SK-N-SH (cell line): ENCODE data around the gene SPTB. TPM values are rescaled to one million over a fixed set of nuclear protein-coding genes. Genes with fewer than 3 reads are reported as not detected.

Source experiments
- CTCF ChIA-PET: fragments of 300-600, 350-600 bp; formaldehyde crosslinking; extraction: SDS; loops from one replicate; lab custom pipeline; 2021; lab: Yijun Ruan, JAX
- POLR2A ChIA-PET: fragments of 350-600 bp; sonication (Branson Sonifier 250); formaldehyde crosslinking; extraction: SDS; loops from one replicate; lab custom pipeline; 2020; ENCODE audit warnings: antibody characterized with exemption, inconsistent platforms; lab: Yijun Ruan, JAX
- DNase-seq: peaks from one replicate; pipeline ENCODE4 v3.0.0; 2012
- H2AFZ ChIP-seq: fragments of 200-600 bp; sonication (generic); 2 replicates; pipeline ENCODE4 v1.8.1; 2016; ENCODE audit warnings: antibody characterized with exemption, mild to moderate bottlenecking, low read depth
- H3F3A ChIP-seq: fragments of 200-600 bp; sonication (generic); replicated peaks from 2 replicates; pipeline ENCODE3; 2016; ENCODE audit warnings: antibody characterized with exemption, mild to moderate bottlenecking; ENCODE audit not compliant: insufficient read depth
- H3K27ac ChIP-seq, 2 experiments: fragments of 200-500 bp in 1 of 2; fragments of 200-600 bp in 1 of 2; sonication (Bioruptor generic) in 1 of 2; sonication (generic), shearing (Covaris generic) in 1 of 2; 2 replicates each; pipeline versions ENCODE4 v1.5.1 to v1.6.1; 2014 to 2016; ENCODE audit warnings: low read depth in 2 of 2, inconsistent platforms in 1 of 2, low read length in 1 of 2, mild to moderate bottlenecking in 1 of 2, mixed read lengths in 1 of 2
- H3K27me3 ChIP-seq: fragments of 200-600 bp; sonication (generic), shearing (Covaris generic); 2 replicates; pipeline ENCODE4 v1.6.1; 2016; ENCODE audit warnings: mixed run types; ENCODE audit not compliant: insufficient read depth
- H3K36me3 ChIP-seq, 2 experiments: fragments of 200-500 bp in 1 of 2; fragments of 200-600 bp in 1 of 2; sonication (Bioruptor generic) in 1 of 2; sonication (generic) in 1 of 2; replicated peaks in 1 of 2; 2 replicates each; pipeline versions ENCODE3 to v1.5.1; 2014 to 2016; ENCODE audit warnings: low read length in 1 of 2, mild to moderate bottlenecking in 1 of 2; ENCODE audit not compliant: insufficient read depth in 2 of 2, control insufficient read depth in 1 of 2
- H3K4me1 ChIP-seq, 2 experiments: fragments of 200-500 bp in 1 of 2; fragments of 200-600 bp in 1 of 2; sonication (Bioruptor generic) in 1 of 2; sonication (generic), shearing (Covaris generic) in 1 of 2; 2 replicates each; pipeline versions ENCODE4 v1.5.1 to v1.6.1; 2014 to 2016; ENCODE audit warnings: low read depth in 1 of 2, low read length in 1 of 2, mixed run types in 1 of 2; ENCODE audit not compliant: insufficient read depth in 2 of 2, control insufficient read depth in 1 of 2
- H3K4me2 ChIP-seq: fragments of 200-600 bp; sonication (generic), shearing (Covaris generic); 2 replicates; pipeline ENCODE4 v1.6.1; 2017; ENCODE audit warnings: mixed run types
- H3K4me3 ChIP-seq, 2 experiments: fragments of 200-500 bp in 1 of 2; fragments of 200-600 bp in 1 of 2; sonication (Bioruptor generic) in 1 of 2; sonication (generic), shearing (Covaris generic) in 1 of 2; 2 replicates each; pipeline versions ENCODE4 v1.5.1 to v1.8.1; 2014 to 2016; ENCODE audit warnings: low read depth in 2 of 2, inconsistent platforms in 1 of 2, low read length in 1 of 2, mild to moderate bottlenecking in 1 of 2, mixed read lengths in 1 of 2, moderate library complexity in 1 of 2
- H3K79me2 ChIP-seq: fragments of 200-600 bp; sonication (generic); 2 replicates; pipeline ENCODE4 v1.8.1; 2017; ENCODE audit warnings: mild to moderate bottlenecking; ENCODE audit not compliant: insufficient read depth
- H3K9ac ChIP-seq: fragments of 200-600 bp; sonication (generic); 2 replicates; pipeline ENCODE4 v1.6.1; 2017; ENCODE audit warnings: mixed run types
- H3K9me2 ChIP-seq: fragments of 200-600 bp; sonication (generic); 2 replicates; pipeline ENCODE4 v1.6.1; 2017; ENCODE audit warnings: mixed run types
- H3K9me3 ChIP-seq: fragments of 200-600 bp; sonication (generic); 2 replicates; pipeline ENCODE4 v1.6.1; 2017; ENCODE audit warnings: mixed run types, mild to moderate bottlenecking, moderate library complexity
- H4K20me1 ChIP-seq: fragments of 200-600 bp; sonication (generic); 2 replicates; pipeline ENCODE4 v1.6.1; 2017; ENCODE audit warnings: mild to moderate bottlenecking, mixed run types; ENCODE audit not compliant: insufficient read depth
- EP300 ChIP-seq, 2 experiments: IDR thresholded peaks; 2 replicates each; pipeline versions ENCODE4 v1.4.0 to v1.6.1; 2012; ENCODE audit warnings: borderline replicate concordance in 1 of 2, low read depth in 1 of 2, low read length in 1 of 2
- EZH2phosphoT487 ChIP-seq: fragments of 200-600 bp; sonication (generic); IDR thresholded peaks from 2 replicates; pipeline ENCODE4 v1.6.1; 2017; ENCODE audit warnings: low read depth, mixed run types, mild to moderate bottlenecking, antibody characterized with exemption, moderate library complexity, borderline replicate concordance
- RFX5 ChIP-seq: IDR thresholded peaks from 2 replicates; pipeline ENCODE4 v1.6.1; 2012; ENCODE audit warnings: mild to moderate bottlenecking, improper control_type of control experiment, low read length
- SIN3A ChIP-seq: IDR thresholded peaks from 2 replicates; pipeline ENCODE4 v1.6.1; 2012; ENCODE audit warnings: low read depth, mild to moderate bottlenecking, low read length, moderate library complexity, borderline replicate concordance
- WGBS: methylation state at CpG from one replicate; pipeline ENCODE4 v1.1.6; 2017; ENCODE audit warnings: low lambda C conversion rate; 5-methylcytosine and 5-hydroxymethylcytosine counted together
- polyA plus RNA-seq, 3 experiments: library from polyadenylated mRNA; depleted of rRNA; stranded (reverse); fragments of >200 nt; gene quantifications; 2 replicates each; pipeline ENCODE4 v1.2.3, GENCODE V29; 2012
- TF ChIP-seq, protein P1 (sequence below): fragments of 150-350 bp; IDR thresholded peaks from 2 replicates; pipeline ENCODE4 v1.6.1; 2016; ENCODE audit warnings: mild to moderate bottlenecking, low read depth, low read length
- TF ChIP-seq, protein P2 (sequence below): fragments of 200-600 bp; sonication (generic); IDR thresholded peaks from 2 replicates; pipeline ENCODE4 v1.6.1; 2017; ENCODE audit warnings: antibody characterized with exemption, mild to moderate bottlenecking, moderate library complexity
- TF ChIP-seq, protein P3 (sequence below): IDR thresholded peaks from 2 replicates; pipeline ENCODE4 v1.6.1; 2012; ENCODE audit warnings: mild to moderate bottlenecking, low read depth, low read length, moderate library complexity
- TF ChIP-seq, protein P4 (sequence below): IDR thresholded peaks from 2 replicates; pipeline ENCODE4 v1.4.0; 2012; ENCODE audit warnings: low read depth, borderline replicate concordance

SPTB gene
- polyA plus RNA-seq, 1 of the 3 experiments (the other 2 are of a cell fraction): 0.15 TPM

DNA sequence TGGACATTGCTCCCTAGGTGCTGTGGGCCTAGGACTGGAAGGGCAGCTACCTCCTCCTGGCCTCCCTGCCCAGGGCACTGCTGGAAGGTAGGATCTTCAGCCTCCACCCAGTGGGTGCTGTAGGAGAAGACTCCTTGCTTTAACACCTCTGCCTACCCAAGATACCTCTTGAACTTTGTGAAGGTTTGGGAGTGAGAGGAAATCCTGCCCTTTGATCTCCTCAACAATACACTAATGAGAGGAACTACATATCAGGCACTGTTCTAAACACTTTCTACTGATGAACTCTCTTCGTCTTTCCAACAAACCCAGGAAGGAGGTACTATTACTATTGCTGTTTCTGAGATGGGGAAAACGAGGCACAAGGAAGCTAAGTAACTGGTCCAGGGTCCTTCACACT lies 108.5 kb downstream of the SPTB start:
- TF ChIP-seq, protein P1, sequence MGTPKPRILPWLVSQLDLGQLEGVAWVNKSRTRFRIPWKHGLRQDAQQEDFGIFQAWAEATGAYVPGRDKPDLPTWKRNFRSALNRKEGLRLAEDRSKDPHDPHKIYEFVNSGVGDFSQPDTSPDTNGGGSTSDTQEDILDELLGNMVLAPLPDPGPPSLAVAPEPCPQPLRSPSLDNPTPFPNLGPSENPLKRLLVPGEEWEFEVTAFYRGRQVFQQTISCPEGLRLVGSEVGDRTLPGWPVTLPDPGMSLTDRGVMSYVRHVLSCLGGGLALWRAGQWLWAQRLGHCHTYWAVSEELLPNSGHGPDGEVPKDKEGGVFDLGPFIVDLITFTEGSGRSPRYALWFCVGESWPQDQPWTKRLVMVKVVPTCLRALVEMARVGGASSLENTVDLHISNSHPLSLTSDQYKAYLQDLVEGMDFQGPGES: no peak
- TF ChIP-seq, protein P2, sequence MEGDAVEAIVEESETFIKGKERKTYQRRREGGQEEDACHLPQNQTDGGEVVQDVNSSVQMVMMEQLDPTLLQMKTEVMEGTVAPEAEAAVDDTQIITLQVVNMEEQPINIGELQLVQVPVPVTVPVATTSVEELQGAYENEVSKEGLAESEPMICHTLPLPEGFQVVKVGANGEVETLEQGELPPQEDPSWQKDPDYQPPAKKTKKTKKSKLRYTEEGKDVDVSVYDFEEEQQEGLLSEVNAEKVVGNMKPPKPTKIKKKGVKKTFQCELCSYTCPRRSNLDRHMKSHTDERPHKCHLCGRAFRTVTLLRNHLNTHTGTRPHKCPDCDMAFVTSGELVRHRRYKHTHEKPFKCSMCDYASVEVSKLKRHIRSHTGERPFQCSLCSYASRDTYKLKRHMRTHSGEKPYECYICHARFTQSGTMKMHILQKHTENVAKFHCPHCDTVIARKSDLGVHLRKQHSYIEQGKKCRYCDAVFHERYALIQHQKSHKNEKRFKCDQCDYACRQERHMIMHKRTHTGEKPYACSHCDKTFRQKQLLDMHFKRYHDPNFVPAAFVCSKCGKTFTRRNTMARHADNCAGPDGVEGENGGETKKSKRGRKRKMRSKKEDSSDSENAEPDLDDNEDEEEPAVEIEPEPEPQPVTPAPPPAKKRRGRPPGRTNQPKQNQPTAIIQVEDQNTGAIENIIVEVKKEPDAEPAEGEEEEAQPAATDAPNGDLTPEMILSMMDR: no peak
- TF ChIP-seq, protein P3, sequence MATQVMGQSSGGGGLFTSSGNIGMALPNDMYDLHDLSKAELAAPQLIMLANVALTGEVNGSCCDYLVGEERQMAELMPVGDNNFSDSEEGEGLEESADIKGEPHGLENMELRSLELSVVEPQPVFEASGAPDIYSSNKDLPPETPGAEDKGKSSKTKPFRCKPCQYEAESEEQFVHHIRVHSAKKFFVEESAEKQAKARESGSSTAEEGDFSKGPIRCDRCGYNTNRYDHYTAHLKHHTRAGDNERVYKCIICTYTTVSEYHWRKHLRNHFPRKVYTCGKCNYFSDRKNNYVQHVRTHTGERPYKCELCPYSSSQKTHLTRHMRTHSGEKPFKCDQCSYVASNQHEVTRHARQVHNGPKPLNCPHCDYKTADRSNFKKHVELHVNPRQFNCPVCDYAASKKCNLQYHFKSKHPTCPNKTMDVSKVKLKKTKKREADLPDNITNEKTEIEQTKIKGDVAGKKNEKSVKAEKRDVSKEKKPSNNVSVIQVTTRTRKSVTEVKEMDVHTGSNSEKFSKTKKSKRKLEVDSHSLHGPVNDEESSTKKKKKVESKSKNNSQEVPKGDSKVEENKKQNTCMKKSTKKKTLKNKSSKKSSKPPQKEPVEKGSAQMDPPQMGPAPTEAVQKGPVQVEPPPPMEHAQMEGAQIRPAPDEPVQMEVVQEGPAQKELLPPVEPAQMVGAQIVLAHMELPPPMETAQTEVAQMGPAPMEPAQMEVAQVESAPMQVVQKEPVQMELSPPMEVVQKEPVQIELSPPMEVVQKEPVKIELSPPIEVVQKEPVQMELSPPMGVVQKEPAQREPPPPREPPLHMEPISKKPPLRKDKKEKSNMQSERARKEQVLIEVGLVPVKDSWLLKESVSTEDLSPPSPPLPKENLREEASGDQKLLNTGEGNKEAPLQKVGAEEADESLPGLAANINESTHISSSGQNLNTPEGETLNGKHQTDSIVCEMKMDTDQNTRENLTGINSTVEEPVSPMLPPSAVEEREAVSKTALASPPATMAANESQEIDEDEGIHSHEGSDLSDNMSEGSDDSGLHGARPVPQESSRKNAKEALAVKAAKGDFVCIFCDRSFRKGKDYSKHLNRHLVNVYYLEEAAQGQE: no peak
- Histone ChIP-seq H2AFZ (no peak overlapping the region), H3K36me3 (peaks cover 0 to 5% of the 10 kb centered on the region in 2 experiments), H4K20me1 (no peaks in the 10 kb centered on the region), H3K27ac (no peak overlapping the region), H3K4me2 (no peak overlapping the region), H3K4me1 (peaks cover 0 to 3% of the 10 kb centered on the region in 2 experiments; a peak in 1 of 4 replicates), H3K79me2 (no peaks in the 10 kb centered on the region), H3K4me3 (no peak overlapping the region), H3K27me3 (no peaks in the 10 kb centered on the region), H3F3A (no peaks in the 10 kb centered on the region), H3K9me2 (no peaks in the 10 kb centered on the region), H3K9me3 (no peaks in the 10 kb centered on the region), H3K9ac (no peak overlapping the region)
- CTCF ChIA-PET: interaction anchor here (0.9 to 3.8 kb wide), 4 partner anchors 21 to 121 kb away, joined by 3 to 18 read pairs (median 8); no protein-coding TSS in a partner anchor
- POLR2A ChIA-PET: no interaction called here
- WGBS: 61% methylated on average over 2 of the region's 2 CpGs
- no peak for DNase-seq

DNA sequence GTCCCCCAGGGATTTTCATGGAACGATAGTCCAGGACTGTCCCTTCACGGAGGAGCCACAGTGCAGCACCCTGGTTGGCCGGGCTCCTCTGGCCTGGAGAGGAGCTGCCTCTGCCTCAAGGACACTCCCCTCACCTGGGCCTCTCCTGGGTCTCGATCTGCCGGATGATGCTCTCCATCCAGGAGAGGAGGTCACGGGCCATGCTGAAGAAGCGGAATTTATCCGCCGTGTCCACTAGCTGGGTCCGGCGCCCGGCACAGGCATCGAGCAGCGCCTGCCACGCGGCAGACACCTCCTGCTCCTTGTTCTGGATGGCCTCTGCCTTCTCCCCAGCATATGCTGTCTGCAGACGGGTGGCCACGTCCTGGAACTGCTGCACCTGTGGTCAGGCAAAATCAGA lies 109.0 kb downstream of the SPTB start:
- Histone ChIP-seq H3K36me3 (peaks cover 0 to 5% of the 10 kb centered on the region in 2 experiments), H3K79me2 (no peaks in the 10 kb centered on the region), H3K9me3 (no peaks in the 10 kb centered on the region), H3K9ac (no peak overlapping the region), H3K27ac (no peak overlapping the region), H3K4me1 (peaks cover 0 to 3% of the 10 kb centered on the region in 2 experiments; a peak in 1 of 4 replicates), H3K27me3 (no peaks in the 10 kb centered on the region), H3K4me2 (no peak overlapping the region), H3F3A (no peaks in the 10 kb centered on the region), H3K4me3 (no peak overlapping the region), H3K9me2 (no peaks in the 10 kb centered on the region), H2AFZ (no peak overlapping the region), H4K20me1 (no peaks in the 10 kb centered on the region)
- DNase-seq: no peak
- WGBS: 96% methylated on average over 8 of the region's 18 CpGs
- ChIA-PET CTCF (interaction anchor here (0.9 to 2.7 kb wide), 5 partner anchors 22 to 141 kb away, joined by 3 to 13 read pairs (median 3); no protein-coding TSS in a partner anchor), POLR2A (no interaction called here)
- TF ChIP-seq EZH2phosphoT487 (no peak), SIN3A (no peak), RFX5 (no peak), EP300 (IDR thresholded peaks at IDR 0.05; ENCODE audit: borderline replicate concordance in 1 of 2, low read depth in 1 of 2, low read length in 1 of 2) (no peak)
- TF ChIP-seq, protein P3: no peak
- TF ChIP-seq, protein P4, sequence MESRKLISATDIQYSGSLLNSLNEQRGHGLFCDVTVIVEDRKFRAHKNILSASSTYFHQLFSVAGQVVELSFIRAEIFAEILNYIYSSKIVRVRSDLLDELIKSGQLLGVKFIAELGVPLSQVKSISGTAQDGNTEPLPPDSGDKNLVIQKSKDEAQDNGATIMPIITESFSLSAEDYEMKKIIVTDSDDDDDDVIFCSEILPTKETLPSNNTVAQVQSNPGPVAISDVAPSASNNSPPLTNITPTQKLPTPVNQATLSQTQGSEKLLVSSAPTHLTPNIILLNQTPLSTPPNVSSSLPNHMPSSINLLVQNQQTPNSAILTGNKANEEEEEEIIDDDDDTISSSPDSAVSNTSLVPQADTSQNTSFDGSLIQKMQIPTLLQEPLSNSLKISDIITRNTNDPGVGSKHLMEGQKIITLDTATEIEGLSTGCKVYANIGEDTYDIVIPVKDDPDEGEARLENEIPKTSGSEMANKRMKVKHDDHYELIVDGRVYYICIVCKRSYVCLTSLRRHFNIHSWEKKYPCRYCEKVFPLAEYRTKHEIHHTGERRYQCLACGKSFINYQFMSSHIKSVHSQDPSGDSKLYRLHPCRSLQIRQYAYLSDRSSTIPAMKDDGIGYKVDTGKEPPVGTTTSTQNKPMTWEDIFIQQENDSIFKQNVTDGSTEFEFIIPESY: no peak
